Lower leg skin (tissue), 4 donors: ENCODE data around the gene GARIN5B. TPM values are rescaled to one million over a fixed set of nuclear protein-coding genes. Genes with fewer than 3 reads are reported as not detected.
"Not testable (repeated sequence)": the region's sequence is repeated elsewhere in the genome, so short reads cannot be mapped to it uniquely, and the experiment has no call there.

Source experiments
- DNase-seq, 2 donors: peaks; one replicate each; pipeline ENCODE4 v3.0.0-alpha.2; 2019; ENCODE audit warnings: low spot score in 2 of 2
- H3K4me3 ChIP-seq: fragments of 200-600 bp; sonication (generic); 2 replicates; pipeline ENCODE4 v1.5.1; 2017; ENCODE audit warnings: mild to moderate bottlenecking, low read depth; ENCODE audit not compliant: poor library complexity, severe bottlenecking
- POLR2A ChIP-seq, 2 donors: fragments of 450-650 bp; IDR thresholded peaks; one replicate each; pipeline ENCODE4 v1.6.1; 2016 to 2017; ENCODE audit warnings: antibody characterized with exemption in 2 of 2, mild to moderate bottlenecking in 1 of 2, moderate library complexity in 1 of 2
- WGBS, 2 donors: methylation state at CpG; one replicate each; pipeline ENCODE4 v1.1.5; 2018; 5-methylcytosine and 5-hydroxymethylcytosine counted together
- intact Hi-C: fragments of 100-400 bp; cut with DNase I; formaldehyde crosslinking; loops from one replicate; pipeline ENCODE4 v1.15.0; 2023; ENCODE audit warnings: low total_unique reads
- total RNA-seq, 4 donors: library from RNA; depleted of rRNA; stranded (reverse); fragments of >200 nt; gene quantifications; one replicate each; pipeline ENCODE4 v1.1.0, GENCODE V29; 2016
- TF ChIP-seq, protein P1 (sequence below), 3 donors: fragments of 450-650 bp; IDR thresholded peaks; one replicate each; pipeline ENCODE4 v1.5.1; 2016; ENCODE audit warnings: antibody characterized with exemption in 3 of 3, mild to moderate bottlenecking in 3 of 3, moderate library complexity in 2 of 3

GARIN5B gene
- total RNA-seq, 4 donors from 2014 or later: not detected

DNA sequence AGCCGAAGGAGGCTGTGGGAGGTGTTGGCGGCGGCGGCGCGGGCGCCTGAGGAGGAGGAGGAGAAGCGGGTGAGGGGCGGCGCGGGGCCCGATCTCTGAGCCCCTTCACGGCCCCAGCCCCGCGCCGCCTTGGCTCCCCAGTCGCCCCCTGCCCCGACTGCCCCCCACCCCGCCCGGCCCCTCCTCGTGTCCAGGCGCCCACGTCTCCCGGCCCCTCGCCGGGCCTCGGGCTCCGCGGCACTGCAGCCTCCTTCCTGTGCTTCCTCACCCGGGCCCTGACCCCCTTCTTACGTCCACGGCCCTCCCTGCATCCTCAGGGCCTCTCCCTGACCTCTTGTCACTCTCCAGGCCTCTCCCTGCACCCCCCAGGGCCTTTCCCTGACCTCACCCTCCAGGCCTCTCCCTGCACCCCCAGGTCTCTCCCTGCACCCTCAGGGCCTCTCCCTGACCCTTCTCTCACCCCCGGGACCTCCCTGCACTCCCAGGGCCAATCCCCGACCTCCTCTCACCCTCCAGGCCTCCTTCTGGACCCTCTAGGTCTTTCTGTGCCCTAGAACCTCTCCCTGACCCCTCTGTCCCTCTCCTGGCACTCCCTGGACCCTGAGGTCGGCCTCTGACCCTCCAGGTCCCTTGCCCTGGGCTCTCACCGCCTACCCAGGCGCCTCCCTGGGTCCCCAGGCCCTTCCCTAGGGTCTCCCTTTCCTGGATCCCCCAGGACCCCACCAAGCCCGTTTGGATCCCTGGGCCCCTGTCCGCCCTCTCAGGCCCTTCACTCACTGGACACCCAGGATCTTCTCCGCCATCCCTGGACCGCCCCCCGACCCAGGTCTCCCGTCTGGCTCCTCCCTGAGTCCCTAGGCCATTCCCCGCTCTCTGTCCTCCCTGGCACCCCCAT lies 22.9 kb downstream of the GARIN5B start:
- 4% methylated on average over 32 to 36 of the region's 44 CpGs for WGBS, 2 donors

DNA sequence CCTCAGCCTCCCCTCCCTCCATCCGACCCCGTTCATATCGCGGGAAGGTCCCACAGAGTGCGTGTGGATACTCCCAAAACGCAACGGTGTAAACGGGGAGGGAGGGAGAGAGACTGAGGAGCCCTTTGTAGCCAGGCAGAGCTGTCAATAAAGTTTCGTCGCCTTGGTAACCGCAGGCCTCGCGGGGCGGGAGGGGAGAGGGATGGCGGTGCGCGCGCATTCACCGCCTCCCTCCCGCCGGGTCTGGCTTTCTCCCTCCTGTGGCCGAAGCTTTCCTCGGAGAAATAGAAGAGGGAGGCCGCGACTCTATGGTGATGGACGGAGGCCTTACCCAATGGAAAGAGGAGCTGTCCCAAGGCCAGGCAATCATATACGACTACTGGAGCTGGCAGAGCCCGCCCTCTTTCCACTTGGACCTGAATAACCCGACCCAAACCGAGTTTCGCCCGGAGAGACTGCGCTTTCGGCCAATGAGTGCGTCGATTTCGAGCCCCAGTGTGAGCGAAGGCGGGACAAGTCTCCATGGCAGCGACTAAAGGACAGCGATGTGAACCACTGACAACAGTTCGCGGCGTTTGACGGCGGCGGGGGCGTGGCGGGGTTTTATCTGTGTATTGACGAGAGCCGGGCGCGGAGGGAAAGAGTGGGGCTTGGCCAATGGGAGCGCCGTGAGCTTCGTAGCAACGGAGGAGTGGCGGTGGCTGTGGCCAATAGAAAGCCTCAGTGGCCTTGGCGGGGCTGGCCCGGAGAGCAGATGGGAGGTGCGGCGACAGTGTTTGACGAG lies 23.8 kb downstream of the GARIN5B start, which contains the start of gene KMT5C:
Gene KMT5C, plus strand, starts transcription at position 772 of the 784 bp plus-strand sequence. CDS start 2,061 bp downstream, outside the sequence.
- peak; percentile 100 for DNase-seq
- 0 to 1% methylated on average over 51 to 63 of the region's 63 CpGs for WGBS, 2 donors
- intact Hi-C loops: no loop called here
- TF ChIP-seq, protein P1, sequence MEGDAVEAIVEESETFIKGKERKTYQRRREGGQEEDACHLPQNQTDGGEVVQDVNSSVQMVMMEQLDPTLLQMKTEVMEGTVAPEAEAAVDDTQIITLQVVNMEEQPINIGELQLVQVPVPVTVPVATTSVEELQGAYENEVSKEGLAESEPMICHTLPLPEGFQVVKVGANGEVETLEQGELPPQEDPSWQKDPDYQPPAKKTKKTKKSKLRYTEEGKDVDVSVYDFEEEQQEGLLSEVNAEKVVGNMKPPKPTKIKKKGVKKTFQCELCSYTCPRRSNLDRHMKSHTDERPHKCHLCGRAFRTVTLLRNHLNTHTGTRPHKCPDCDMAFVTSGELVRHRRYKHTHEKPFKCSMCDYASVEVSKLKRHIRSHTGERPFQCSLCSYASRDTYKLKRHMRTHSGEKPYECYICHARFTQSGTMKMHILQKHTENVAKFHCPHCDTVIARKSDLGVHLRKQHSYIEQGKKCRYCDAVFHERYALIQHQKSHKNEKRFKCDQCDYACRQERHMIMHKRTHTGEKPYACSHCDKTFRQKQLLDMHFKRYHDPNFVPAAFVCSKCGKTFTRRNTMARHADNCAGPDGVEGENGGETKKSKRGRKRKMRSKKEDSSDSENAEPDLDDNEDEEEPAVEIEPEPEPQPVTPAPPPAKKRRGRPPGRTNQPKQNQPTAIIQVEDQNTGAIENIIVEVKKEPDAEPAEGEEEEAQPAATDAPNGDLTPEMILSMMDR (IDR thresholded peaks at IDR 0.05): peak in 1 of 3 donors; percentile 14
- TF ChIP-seq POLR2A (IDR thresholded peaks at IDR 0.05): no peak
- peak within 1 kb of the TSS; percentile 54 for H3K4me3 ChIP-seq

More for the DNA sequence above, 22.9 kb downstream of the GARIN5B start:
- TF ChIP-seq POLR2A (IDR thresholded peaks at IDR 0.05): peak in 1 of 2 donors; percentile 64
- TF ChIP-seq, protein P1 (IDR thresholded peaks at IDR 0.05): no peak
- peak overlapping the region; percentile 54 for H3K4me3 ChIP-seq
- intact Hi-C loops: no loop called here
- DNase-seq: no peak

DNA sequence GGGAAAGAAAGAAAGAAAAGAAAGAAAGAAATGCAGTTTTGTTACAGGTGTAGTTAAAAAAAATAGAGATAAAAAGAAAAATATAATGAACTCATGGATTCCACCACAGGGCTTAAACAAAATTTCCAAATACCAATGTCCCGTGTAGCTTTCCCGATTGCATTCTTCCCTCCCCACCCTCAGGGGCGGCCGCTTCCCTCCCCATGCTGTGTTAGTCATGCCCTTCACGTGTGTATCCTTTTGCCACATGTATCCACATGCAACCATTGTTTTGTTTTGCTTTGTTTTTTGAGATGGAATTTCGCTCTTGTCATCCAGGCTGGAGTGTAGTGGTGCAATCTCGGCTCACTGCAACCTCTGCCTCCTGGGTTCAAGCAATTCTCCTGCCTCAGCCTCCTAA lies 27.0 kb downstream of the GARIN5B start:
- 40 to 42% methylated on average over 7 of the region's 7 CpGs for WGBS, 2 donors
- TF ChIP-seq, protein P1 (IDR thresholded peaks at IDR 0.05): no peak
- no peak for TF ChIP-seq POLR2A (IDR thresholded peaks at IDR 0.05)
- intact Hi-C loops: no loop called here
- DNase-seq: no peak
- H3K4me3 ChIP-seq: no peak overlapping the region

DNA sequence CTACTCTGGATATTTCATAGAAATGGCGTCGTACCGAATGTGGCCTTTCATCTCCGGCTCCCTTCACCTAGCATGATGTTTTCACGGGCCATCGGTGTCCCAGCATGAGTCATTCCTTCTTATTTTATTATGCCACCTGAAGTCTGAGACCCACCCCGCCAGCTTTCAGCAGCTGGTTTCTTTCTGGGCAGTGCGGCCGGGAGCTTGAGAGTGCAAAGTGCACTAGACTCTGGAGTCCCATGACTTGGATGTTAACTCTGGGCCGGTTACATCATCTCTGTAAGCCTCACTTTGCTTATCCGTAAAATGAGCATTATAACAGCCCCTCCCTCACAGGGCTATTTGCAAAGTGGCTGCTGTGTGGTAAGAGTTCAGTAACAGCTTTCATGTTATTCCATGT lies 29.2 kb downstream of the GARIN5B start:
- TF ChIP-seq, protein P1 (IDR thresholded peaks at IDR 0.05): no peak
- TF ChIP-seq POLR2A (IDR thresholded peaks at IDR 0.05): no peak
- H3K4me3 ChIP-seq: no peak overlapping the region
- DNase-seq: no peak
- 81 to 88% methylated on average over 11 of the region's 11 CpGs for WGBS, 2 donors
- intact Hi-C loops: no loop called here

DNA sequence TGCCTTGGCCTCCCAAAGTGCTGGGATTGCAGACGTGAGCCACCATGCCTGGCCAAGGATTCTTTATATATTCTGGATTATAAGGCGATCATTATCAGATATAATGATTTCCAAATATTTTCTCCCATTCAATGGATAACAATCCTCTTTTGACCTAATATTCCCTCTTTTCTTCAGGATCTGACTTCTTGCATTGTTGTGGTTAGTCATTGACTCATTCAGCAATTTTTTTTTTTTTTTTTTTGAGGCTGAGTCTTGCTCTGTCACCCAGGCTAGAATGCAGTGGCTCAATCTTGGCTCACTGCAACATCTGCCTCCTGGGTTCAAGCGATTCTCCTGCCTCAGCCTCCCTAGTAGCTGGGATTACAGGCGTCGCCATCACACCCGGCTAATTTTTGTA lies 33.3 kb downstream of the GARIN5B start:
- WGBS, 2 donors: 80 to 90% methylated on average over 6 of the region's 6 CpGs
- intact Hi-C loops, DNase-seq, H3K4me3 ChIP-seq: not testable (repeated sequence)

DNA sequence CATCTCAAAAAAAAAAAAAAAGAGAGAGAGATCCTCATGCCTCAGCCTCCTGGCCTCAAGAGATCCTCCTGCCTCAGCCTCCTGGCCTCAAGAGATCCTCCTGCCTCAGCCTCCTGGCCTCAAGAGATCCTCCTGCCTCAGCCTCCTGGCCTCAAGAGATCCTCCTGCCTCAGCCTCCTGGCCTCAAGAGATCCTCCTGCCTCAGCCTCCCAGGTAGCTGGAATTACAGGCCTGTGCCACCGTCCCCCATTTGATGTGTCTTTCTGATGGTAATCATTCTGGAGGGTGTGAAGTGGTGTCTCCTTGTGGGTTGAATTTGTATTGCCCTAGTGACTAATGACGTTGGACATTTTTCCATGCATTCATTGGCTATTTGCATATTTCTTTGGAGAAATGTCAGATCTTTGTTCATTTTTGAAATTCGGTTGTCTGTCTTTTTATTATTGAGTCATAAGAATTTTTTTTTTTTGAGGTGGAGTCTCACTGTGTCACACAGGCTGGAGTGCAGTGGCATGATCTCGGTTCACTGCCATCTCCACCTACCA lies 34.2 kb downstream of the GARIN5B start:
- WGBS, 2 donors: 59 to 62% methylated on average over 4 of the region's 4 CpGs
- intact Hi-C loops, H3K4me3 ChIP-seq, DNase-seq: not testable (repeated sequence)
